ENCODE measurements around the gene POGK.
A peak's percentile ranks its signal among the peaks of the same experiment; 100 is the strongest.

POGK gene

DNA sequence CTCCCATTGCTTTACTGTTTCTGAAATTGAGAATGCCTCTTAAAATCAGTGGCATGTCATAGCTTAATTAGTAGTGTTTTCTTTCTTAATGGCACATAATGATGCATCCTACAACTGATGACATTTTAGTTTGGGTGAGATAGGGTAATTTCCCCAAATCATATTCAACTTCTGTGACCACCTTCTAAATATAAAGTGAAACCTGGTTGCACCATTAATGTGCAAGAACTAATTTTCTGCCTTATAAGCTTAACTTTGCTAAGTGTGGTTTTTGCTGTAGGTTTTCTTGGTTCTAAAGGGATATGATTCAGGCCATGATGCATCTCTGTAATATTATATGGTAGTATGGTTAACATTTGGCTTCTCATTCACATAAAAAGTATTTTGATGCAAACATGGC, 8.9 kb downstream of the POGK start (continued):
- TF ChIP-seq, protein P1, sequence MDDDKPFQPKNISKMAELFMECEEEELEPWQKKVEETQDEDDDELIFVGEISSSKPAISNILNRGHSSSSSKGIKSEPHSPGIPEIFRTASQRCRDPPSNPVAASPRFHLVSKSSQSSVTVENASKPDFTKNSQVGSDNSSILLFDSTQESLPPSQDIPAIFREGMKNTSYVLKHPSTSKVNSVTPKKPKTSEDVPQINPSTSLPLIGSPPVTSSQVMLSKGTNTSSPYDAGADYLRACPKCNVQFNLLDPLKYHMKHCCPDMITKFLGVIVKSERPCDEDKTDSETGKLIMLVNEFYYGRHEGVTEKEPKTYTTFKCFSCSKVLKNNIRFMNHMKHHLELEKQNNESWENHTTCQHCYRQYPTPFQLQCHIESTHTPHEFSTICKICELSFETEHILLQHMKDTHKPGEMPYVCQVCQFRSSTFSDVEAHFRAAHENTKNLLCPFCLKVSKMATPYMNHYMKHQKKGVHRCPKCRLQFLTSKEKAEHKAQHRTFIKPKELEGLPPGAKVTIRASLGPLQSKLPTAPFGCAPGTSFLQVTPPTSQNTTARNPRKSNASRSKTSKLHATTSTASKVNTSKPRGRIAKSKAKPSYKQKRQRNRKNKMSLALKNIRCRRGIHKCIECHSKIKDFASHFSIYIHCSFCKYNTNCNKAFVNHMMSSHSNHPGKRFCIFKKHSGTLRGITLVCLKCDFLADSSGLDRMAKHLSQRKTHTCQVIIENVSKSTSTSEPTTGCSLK (tag by site-specific recombination; IDR thresholded peaks at IDR 0.05): no peak
- no peak for TF ChIP-seq OSR2 (tag by site-specific recombination; IDR thresholded peaks at IDR 0.05)
- no peak for TF ChIP-seq ZNF214 (tag by site-specific recombination; IDR thresholded peaks at IDR 0.05; ENCODE audit: borderline replicate concordance)
- TF ChIP-seq, protein P2, sequence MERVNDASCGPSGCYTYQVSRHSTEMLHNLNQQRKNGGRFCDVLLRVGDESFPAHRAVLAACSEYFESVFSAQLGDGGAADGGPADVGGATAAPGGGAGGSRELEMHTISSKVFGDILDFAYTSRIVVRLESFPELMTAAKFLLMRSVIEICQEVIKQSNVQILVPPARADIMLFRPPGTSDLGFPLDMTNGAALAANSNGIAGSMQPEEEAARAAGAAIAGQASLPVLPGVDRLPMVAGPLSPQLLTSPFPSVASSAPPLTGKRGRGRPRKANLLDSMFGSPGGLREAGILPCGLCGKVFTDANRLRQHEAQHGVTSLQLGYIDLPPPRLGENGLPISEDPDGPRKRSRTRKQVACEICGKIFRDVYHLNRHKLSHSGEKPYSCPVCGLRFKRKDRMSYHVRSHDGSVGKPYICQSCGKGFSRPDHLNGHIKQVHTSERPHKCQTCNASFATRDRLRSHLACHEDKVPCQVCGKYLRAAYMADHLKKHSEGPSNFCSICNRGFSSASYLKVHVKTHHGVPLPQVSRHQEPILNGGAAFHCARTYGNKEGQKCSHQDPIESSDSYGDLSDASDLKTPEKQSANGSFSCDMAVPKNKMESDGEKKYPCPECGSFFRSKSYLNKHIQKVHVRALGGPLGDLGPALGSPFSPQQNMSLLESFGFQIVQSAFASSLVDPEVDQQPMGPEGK (tag by site-specific recombination; IDR thresholded peaks at IDR 0.05): no peak

DNA sequence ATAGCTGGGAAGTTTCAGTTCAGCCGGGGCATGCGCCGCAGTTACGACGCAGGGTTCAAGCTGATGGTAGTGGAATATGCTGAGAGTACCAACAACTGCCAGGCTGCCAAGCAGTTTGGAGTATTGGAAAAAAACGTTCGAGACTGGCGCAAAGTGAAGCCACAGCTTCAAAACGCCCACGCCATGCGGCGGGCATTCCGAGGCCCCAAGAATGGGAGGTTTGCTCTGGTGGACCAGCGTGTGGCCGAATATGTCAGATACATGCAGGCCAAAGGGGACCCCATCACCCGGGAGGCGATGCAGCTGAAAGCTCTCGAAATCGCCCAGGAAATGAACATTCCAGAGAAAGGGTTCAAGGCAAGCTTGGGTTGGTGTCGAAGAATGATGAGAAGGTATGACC, 9.9 kb downstream of the POGK start:
- POLR2A ChIA-PET: no interaction called here
- no peaks in the 10 kb centered on the region for H3K9me3 ChIP-seq (ENCODE audit: control insufficient read depth, insufficient read depth, low read depth, low read length)
- no peak overlapping the region for H3K27ac ChIP-seq (ENCODE audit: extremely low read depth, low read depth, low read length)
- TF ChIP-seq, protein P3, sequence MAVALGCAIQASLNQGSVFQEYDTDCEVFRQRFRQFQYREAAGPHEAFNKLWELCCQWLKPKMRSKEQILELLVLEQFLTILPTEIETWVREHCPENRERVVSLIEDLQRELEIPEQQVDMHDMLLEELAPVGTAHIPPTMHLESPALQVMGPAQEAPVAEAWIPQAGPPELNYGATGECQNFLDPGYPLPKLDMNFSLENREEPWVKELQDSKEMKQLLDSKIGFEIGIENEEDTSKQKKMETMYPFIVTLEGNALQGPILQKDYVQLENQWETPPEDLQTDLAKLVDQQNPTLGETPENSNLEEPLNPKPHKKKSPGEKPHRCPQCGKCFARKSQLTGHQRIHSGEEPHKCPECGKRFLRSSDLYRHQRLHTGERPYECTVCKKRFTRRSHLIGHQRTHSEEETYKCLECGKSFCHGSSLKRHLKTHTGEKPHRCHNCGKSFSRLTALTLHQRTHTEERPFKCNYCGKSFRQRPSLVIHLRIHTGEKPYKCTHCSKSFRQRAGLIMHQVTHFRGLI (tag by site-specific recombination; IDR thresholded peaks at IDR 0.05): no peak
- TF ChIP-seq ZIC2 (tag by site-specific recombination; IDR thresholded peaks at IDR 0.05) (no peak), ZNF391 (tag by site-specific recombination; IDR thresholded peaks at IDR 0.05; ENCODE audit: borderline replicate concordance, low read depth) (no peak), ZNF610 (tag by site-specific recombination; IDR thresholded peaks at IDR 0.05; ENCODE audit: borderline replicate concordance) (no peak), ZNF561 (tag by site-specific recombination; IDR thresholded peaks at IDR 0.05; ENCODE audit: borderline replicate concordance) (no peak), ZXDB (tag by site-specific recombination; IDR thresholded peaks at IDR 0.05) (no peak), ZNF830 (tag by site-specific recombination; IDR thresholded peaks at IDR 0.05; ENCODE audit: low read depth) (no peak)
- H3K4me3 ChIP-seq (ENCODE audit: low read depth, low read length): no peak overlapping the region
- CTCF ChIA-PET: no interaction called here
- H3K36me3 ChIP-seq (ENCODE audit: control insufficient read depth in 2 of 2, insufficient read depth in 1 of 2, low read length in 2 of 2): peaks cover 41 to 100% of the 10 kb centered on the region in 2 experiments
- no peaks in the 10 kb centered on the region for H3K4me1 ChIP-seq (ENCODE audit: control insufficient read depth, insufficient read depth, low read length)

DNA sequence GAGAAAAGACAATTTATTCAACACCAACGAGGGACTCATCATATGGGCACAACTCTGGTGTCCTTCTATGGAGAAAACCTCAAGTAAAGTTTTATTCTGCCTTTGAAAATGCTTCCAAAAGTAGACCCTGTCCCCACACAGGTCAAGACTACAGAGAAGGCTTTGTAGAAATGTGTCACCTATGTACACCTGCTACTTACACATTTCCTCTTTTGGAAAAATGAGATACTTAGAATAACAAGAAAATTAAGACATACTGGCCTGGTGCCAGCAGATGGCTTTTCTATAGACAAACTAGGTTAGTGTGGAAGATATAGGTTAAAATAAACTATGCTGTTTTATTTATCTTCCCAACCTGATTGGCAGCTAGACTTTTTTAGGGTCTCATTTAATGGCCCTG, 13.6 kb downstream of the POGK start:
- H3K36me3 ChIP-seq (ENCODE audit: control insufficient read depth in 2 of 2, insufficient read depth in 1 of 2, low read length in 2 of 2): peaks cover 33 to 95% of the 10 kb centered on the region in 2 experiments
- CTCF ChIA-PET: no interaction called here

More for the DNA sequence above, 13.6 kb downstream of the POGK start:
- Histone ChIP-seq H3K9me3 (ENCODE audit: control insufficient read depth, insufficient read depth, low read depth, low read length) (no peaks in the 10 kb centered on the region), H3K27ac (ENCODE audit: extremely low read depth, low read depth, low read length) (no peak overlapping the region), H3K4me3 (ENCODE audit: low read depth, low read length) (no peak overlapping the region), H3K4me1 (ENCODE audit: control insufficient read depth, insufficient read depth, low read length) (no peaks in the 10 kb centered on the region)
- TF ChIP-seq ZNF621 (tag by site-specific recombination; IDR thresholded peaks at IDR 0.05) (no peak), HOXC10 (CRISPR knock-in tag; IDR thresholded peaks at IDR 0.05) (no peak), SALL2 (tag by site-specific recombination; IDR thresholded peaks at IDR 0.05; ENCODE audit: borderline replicate concordance) (no peak), ZNF350 (tag by site-specific recombination; IDR thresholded peaks at IDR 0.05) (peak; percentile 15; the same call in 1 of the 2 replicates), ZFP37 (tag by site-specific recombination; IDR thresholded peaks at IDR 0.05) (no peak)
- TF ChIP-seq, protein P4, sequence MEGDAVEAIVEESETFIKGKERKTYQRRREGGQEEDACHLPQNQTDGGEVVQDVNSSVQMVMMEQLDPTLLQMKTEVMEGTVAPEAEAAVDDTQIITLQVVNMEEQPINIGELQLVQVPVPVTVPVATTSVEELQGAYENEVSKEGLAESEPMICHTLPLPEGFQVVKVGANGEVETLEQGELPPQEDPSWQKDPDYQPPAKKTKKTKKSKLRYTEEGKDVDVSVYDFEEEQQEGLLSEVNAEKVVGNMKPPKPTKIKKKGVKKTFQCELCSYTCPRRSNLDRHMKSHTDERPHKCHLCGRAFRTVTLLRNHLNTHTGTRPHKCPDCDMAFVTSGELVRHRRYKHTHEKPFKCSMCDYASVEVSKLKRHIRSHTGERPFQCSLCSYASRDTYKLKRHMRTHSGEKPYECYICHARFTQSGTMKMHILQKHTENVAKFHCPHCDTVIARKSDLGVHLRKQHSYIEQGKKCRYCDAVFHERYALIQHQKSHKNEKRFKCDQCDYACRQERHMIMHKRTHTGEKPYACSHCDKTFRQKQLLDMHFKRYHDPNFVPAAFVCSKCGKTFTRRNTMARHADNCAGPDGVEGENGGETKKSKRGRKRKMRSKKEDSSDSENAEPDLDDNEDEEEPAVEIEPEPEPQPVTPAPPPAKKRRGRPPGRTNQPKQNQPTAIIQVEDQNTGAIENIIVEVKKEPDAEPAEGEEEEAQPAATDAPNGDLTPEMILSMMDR (tag by site-specific recombination; IDR thresholded peaks at IDR 0.05): no peak
- TF ChIP-seq, protein P5, sequence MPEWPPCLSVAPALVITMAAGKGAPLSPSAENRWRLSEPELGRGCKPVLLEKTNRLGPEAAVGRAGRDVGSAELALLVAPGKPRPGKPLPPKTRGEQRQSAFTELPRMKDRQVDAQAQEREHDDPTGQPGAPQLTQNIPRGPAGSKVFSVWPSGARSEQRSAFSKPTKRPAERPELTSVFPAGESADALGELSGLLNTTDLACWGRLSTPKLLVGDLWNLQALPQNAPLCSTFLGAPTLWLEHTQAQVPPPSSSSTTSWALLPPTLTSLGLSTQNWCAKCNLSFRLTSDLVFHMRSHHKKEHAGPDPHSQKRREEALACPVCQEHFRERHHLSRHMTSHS (tag by site-specific recombination; IDR thresholded peaks at IDR 0.05): no peak
- POLR2A ChIA-PET: no interaction called here

Measured in HEK293 (cell line).